Effector memory CD8-positive, alpha-beta T cell (primary cell): Measurements from ENCODE around the gene CYP24A1.
A peak's percentile ranks its signal among the peaks of the same experiment; 100 is the strongest.

ENCODE experiments used
- ATAC-seq: fragments of 150-1000 bp; cut with Tn5 transposase; replicated peaks from 2 replicates; pipeline ENCODE4 v1.10.0; 2021; ENCODE audit warnings: mild to moderate bottlenecking, moderate library complexity
- DNase-seq, 3 experiments: peaks; one replicate each; pipeline ENCODE4 v3.0.0; 2021
- H3K27ac Mint-ChIP-seq, 2 donors: one replicate each; pipeline ENCODE4 v1.8.0; 2022; ENCODE audit warnings: mild to moderate bottlenecking in 2 of 2, mixed read lengths in 2 of 2, moderate library complexity in 2 of 2
- H3K27me3 Mint-ChIP-seq, 2 donors: one replicate each; pipeline ENCODE4 v1.8.0; 2022; ENCODE audit warnings: mixed read lengths in 2 of 2
- H3K36me3 Mint-ChIP-seq: one replicate; pipeline ENCODE4 v1.8.0; 2022; ENCODE audit warnings: mild to moderate bottlenecking, moderate library complexity, mixed read lengths; ENCODE audit not compliant: insufficient read depth
- H3K4me1 Mint-ChIP-seq, 2 donors: one replicate each; pipeline ENCODE4 v1.8.0; 2022; ENCODE audit warnings: low read depth in 2 of 2, mixed read lengths in 2 of 2
- H3K4me3 Mint-ChIP-seq, 2 donors: one replicate each; pipeline ENCODE4 v1.8.0; 2022; ENCODE audit warnings: mild to moderate bottlenecking in 2 of 2, mixed read lengths in 2 of 2, moderate library complexity in 2 of 2
- H3K9me3 Mint-ChIP-seq, 2 donors: one replicate each; pipeline ENCODE4 v1.8.0; 2022; ENCODE audit warnings: mixed read lengths in 2 of 2

The CYP24A1 gene

GRCh38 chr20:54177378-54177777 is 3.6 kb upstream of the CYP24A1 start:
- Mint-ChIP-seq H3K27me3 (peaks cover 66 to 80% of the 10 kb centered on the region in 2 donors), H3K27ac (no peak overlapping the region)

GRCh38 chr20:54176610-54177009 is 2.8 kb upstream of the CYP24A1 start:
- Mint-ChIP-seq H3K27ac (no peak overlapping the region), H3K36me3 (no peaks in the 10 kb centered on the region), H3K27me3 (peaks cover 72 to 80% of the 10 kb centered on the region in 2 donors), H3K9me3 (no peaks in the 10 kb centered on the region), H3K4me1 (peaks cover 12 to 16% of the 10 kb centered on the region in 2 donors), H3K4me3 (no peak overlapping the region)
- ATAC-seq (no peak), DNase-seq (no peak)

More at GRCh38 chr20:54177378-54177777, 3.6 kb upstream of the CYP24A1 start:
- H3K4me1 Mint-ChIP-seq: peaks cover 12 to 16% of the 10 kb centered on the region in 2 donors
- H3K4me3 Mint-ChIP-seq: no peak overlapping the region
- ATAC-seq: no peak
- H3K36me3 Mint-ChIP-seq: no peaks in the 10 kb centered on the region
- DNase-seq: no peak
- no peaks in the 10 kb centered on the region for H3K9me3 Mint-ChIP-seq

GRCh38 chr20:54174457-54175175 is 830 bp upstream of the CYP24A1 start:
- Mint-ChIP-seq H3K4me1 (peaks cover 12 to 16% of the 10 kb centered on the region in 2 donors), H3K36me3 (no peaks in the 10 kb centered on the region), H3K4me3 (peak overlapping the region; percentile 53 to 54), H3K27ac (no peak overlapping the region), H3K27me3 (peaks cover 73 to 83% of the 10 kb centered on the region in 2 donors), H3K9me3 (no peaks in the 10 kb centered on the region)
- DNase-seq: no peak
- ATAC-seq: no peak

GRCh38 chr20:54172856-54173652 is 732 bp downstream of the CYP24A1 start:
- Mint-ChIP-seq H3K27me3 (peaks cover 84 to 97% of the 10 kb centered on the region in 2 donors), H3K4me1 (peaks cover 12 to 16% of the 10 kb centered on the region in 2 donors), H3K4me3 (peak overlapping the region; percentile 52 to 66), H3K36me3 (no peaks in the 10 kb centered on the region), H3K9me3 (no peaks in the 10 kb centered on the region), H3K27ac (no peak overlapping the region)
- DNase-seq (no peak), ATAC-seq (no peak)

GRCh38 chr20:54172532-54172855 is 1.3 kb downstream of the CYP24A1 start:
- Mint-ChIP-seq H3K4me3 (peak overlapping the region in 1 of 2 donors; percentile 30), H3K27me3 (peaks cover 83 to 97% of the 10 kb centered on the region in 2 donors), H3K36me3 (no peaks in the 10 kb centered on the region), H3K9me3 (no peaks in the 10 kb centered on the region), H3K27ac (no peak overlapping the region), H3K4me1 (peaks cover 12 to 16% of the 10 kb centered on the region in 2 donors)
- ATAC-seq (no peak), DNase-seq (no peak)

- no peaks in the 10 kb centered on the region for H3K36me3 Mint-ChIP-seq
- no peak overlapping the region for H3K27ac Mint-ChIP-seq
- DNase-seq (no peak), ATAC-seq (no peak)
- H3K27me3 Mint-ChIP-seq: peaks cover 90 to 99% of the 10 kb centered on the region in 2 donors
- peaks cover 12 to 16% of the 10 kb centered on the region in 2 donors for H3K4me1 Mint-ChIP-seq
- H3K4me3 Mint-ChIP-seq: no peak overlapping the region
- H3K9me3 Mint-ChIP-seq: no peaks in the 10 kb centered on the region
Measured at GRCh38 chr20:54170963-54171362, 2.8 kb downstream of the CYP24A1 start.

- peaks cover 12 to 16% of the 10 kb centered on the region in 2 donors for H3K4me1 Mint-ChIP-seq
- peaks cover 86 to 95% of the 10 kb centered on the region in 2 donors for H3K27me3 Mint-ChIP-seq
- H3K36me3 Mint-ChIP-seq: no peaks in the 10 kb centered on the region
- no peak for DNase-seq
- no peak overlapping the region for H3K27ac Mint-ChIP-seq
- no peaks in the 10 kb centered on the region for H3K9me3 Mint-ChIP-seq
- ATAC-seq: no peak
- no peak overlapping the region for H3K4me3 Mint-ChIP-seq
Measured at GRCh38 chr20:54170026-54170471, 3.7 kb downstream of the CYP24A1 start.

GRCh38 chr20:54168961-54169862 is 4.6 kb downstream of the CYP24A1 start:
- ATAC-seq: no peak
- Mint-ChIP-seq H3K4me1 (peaks cover 6 to 14% of the 10 kb centered on the region in 2 donors), H3K9me3 (no peaks in the 10 kb centered on the region), H3K27ac (no peak overlapping the region), H3K4me3 (no peak overlapping the region), H3K27me3 (peaks cover 77 to 87% of the 10 kb centered on the region in 2 donors), H3K36me3 (no peaks in the 10 kb centered on the region)
- DNase-seq: no peak

GRCh38 chr20:54167909-54168872 is 5.6 kb downstream of the CYP24A1 start:
- H3K27me3 Mint-ChIP-seq: peaks cover 70 to 76% of the 10 kb centered on the region in 2 donors
- H3K36me3 Mint-ChIP-seq: no peaks in the 10 kb centered on the region

GRCh38 chr20:54166987-54167662 is 6.7 kb downstream of the CYP24A1 start:
- Mint-ChIP-seq H3K36me3 (no peaks in the 10 kb centered on the region), H3K9me3 (no peaks in the 10 kb centered on the region), H3K4me3 (no peak overlapping the region), H3K27ac (no peak overlapping the region), H3K27me3 (peaks cover 69 to 76% of the 10 kb centered on the region in 2 donors), H3K4me1 (no peaks in the 10 kb centered on the region)
- no peak for DNase-seq
- no peak for ATAC-seq

More at GRCh38 chr20:54167909-54168872, 5.6 kb downstream of the CYP24A1 start:
- ATAC-seq: no peak
- Mint-ChIP-seq H3K4me3 (no peak overlapping the region), H3K9me3 (no peaks in the 10 kb centered on the region), H3K27ac (no peak overlapping the region), H3K4me1 (peaks cover under 1 to 7% of the 10 kb centered on the region in 2 donors)
- no peak for DNase-seq

GRCh38 chr20:54165803-54166202 is 8.0 kb downstream of the CYP24A1 start:
- H3K27ac Mint-ChIP-seq: no peak overlapping the region
- H3K36me3 Mint-ChIP-seq: no peaks in the 10 kb centered on the region
- H3K27me3 Mint-ChIP-seq: peaks cover 66 to 72% of the 10 kb centered on the region in 2 donors
- DNase-seq: no peak
- H3K4me3 Mint-ChIP-seq: no peak overlapping the region
- no peaks in the 10 kb centered on the region for H3K4me1 Mint-ChIP-seq
- H3K9me3 Mint-ChIP-seq: no peaks in the 10 kb centered on the region
- no peak for ATAC-seq

- Mint-ChIP-seq H3K36me3 (no peaks in the 10 kb centered on the region), H3K9me3 (no peaks in the 10 kb centered on the region), H3K27me3 (peaks cover 62 to 68% of the 10 kb centered on the region in 2 donors), H3K4me3 (no peak overlapping the region), H3K27ac (no peak overlapping the region), H3K4me1 (no peaks in the 10 kb centered on the region)
- ATAC-seq (no peak), DNase-seq (no peak)
Measured at GRCh38 chr20:54165014-54165413, 8.8 kb downstream of the CYP24A1 start.
